Measurements from ENCODE around the gene MLXIP. TPM values are rescaled to one million over a fixed set of nuclear protein-coding genes. Genes with fewer than 3 reads are reported as not detected.

The MLXIP gene
- total and polyA plus RNA-seq, 9 of the 15 experiments (the other 6 are each of a cell fraction or from before 2014, with no cell fraction given), result 2.2 to 66.3 (median 18.1) TPM

- no peak for TF ChIP-seq CBX1 (IDR thresholded peaks at IDR 0.05; ENCODE audit: low read depth)
- no peak for TF ChIP-seq C11orf30 (IDR thresholded peaks at IDR 0.05; ENCODE audit: low read depth)
- TF ChIP-seq ZNF766 (CRISPR knock-in tag; conservative IDR thresholded peaks at IDR 0.05), result peak; percentile 52; the same call in 1 of the 2 replicates
Measured at GRCh38 chr12:122155705-122156104, 77.1 kb downstream of the MLXIP start (continued).

DNA sequence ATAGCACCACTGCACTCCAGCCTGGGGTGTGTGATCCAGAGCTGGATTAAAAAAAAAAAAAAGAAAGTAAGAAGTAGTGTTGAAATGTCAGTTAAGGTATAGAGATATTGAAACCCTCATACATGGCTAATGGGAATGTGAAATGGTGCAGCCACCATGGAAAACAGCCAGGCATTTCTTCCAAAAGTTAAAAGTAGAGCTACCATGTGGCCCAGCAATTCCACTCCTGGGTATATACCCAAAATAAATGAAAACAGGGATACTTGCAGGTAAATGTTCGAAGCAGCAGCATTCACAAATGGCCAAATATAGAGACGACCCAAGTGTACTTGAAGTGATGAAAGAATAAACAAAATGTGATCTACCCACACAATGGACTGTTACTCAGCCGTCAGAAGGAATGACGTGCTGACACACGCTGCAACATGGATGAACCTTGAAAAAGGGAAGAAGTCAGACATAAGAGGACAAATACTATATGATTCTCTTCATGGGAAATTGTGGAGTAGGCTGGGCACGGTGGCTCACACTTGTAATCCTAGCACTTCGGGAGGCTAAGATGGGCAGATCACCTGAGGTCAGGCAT is 80.2 kb downstream of the MLXIP start:
- in situ Hi-C loops (cut with MboI) (no loop called here), intact Hi-C loops (cut with micrococcal nuclease) (loop anchor here (5.0 kb wide), 1 partner anchor 34 kb away; no protein-coding TSS in a partner anchor)
- Histone ChIP-seq H3K9me3 (replicated peaks; ENCODE audit: control insufficient read depth, insufficient read depth, low read depth, low read length) (no peaks in the 10 kb centered on the region), H3K79me2 (ENCODE audit: control insufficient read depth, insufficient read depth, low read length) (no peaks in the 10 kb centered on the region), H3K27ac (ENCODE audit: extremely low read depth, low read depth, low read length) (no peak overlapping the region), H3K9me1 (ENCODE audit: control insufficient read depth, insufficient read depth, low read length) (no peaks in the 10 kb centered on the region), H3K36me3 (ENCODE audit: control insufficient read depth, insufficient read depth, low read length) (no peaks in the 10 kb centered on the region), H3K9ac (ENCODE audit: insufficient read depth in 1 of 2, low read depth in 2 of 2, low read length in 2 of 2) (no peak overlapping the region), H2AFZ (ENCODE audit: low read depth, low read length) (0 out of 2 replicates have a peak overlapping the region, but pooled peaks have one; percentile 35), H3K4me2 (ENCODE audit: insufficient read depth, low read length) (no peak overlapping the region), H3K4me1 (replicated peaks in 1 of 2; ENCODE audit: control insufficient read depth in 2 of 2, insufficient read depth in 2 of 2, low read length in 2 of 2) (peaks cover 8 to 10% of the 10 kb centered on the region in 2 experiments; a peak in 4 of 5 replicates), H4K20me1 (replicated peaks; ENCODE audit: control insufficient read depth, insufficient read depth, low read length) (no peaks in the 10 kb centered on the region), H3K27me3 (ENCODE audit: control insufficient read depth in 2 of 2, insufficient read depth in 2 of 2, low read length in 2 of 2) (no peaks in the 10 kb centered on the region; a peak in 1 of 5 replicates), H3K4me3 (no peak overlapping the region)
- no TSS peak for BruUV-seq (replicated peaks)
- WGBS (ENCODE audit: insufficient coverage, low coverage, missing lambda C conversion rate), result 23% methylated on average over 7 of the region's 7 CpGs
- DNase-seq (ENCODE audit: extremely low read depth in 1 of 4, low spot score in 3 of 4) (no peak), ATAC-seq (no peak), FAIRE-seq (no peak)
- CTCF ChIA-PET (ENCODE audit: low intra/inter-chr PET ratio), result interaction anchor here (0.7 kb wide), 1 partner anchor 180 kb away, joined by 3 read pairs; no protein-coding TSS in a partner anchor
- POLR2A ChIA-PET, result interaction anchor here (0.6 kb wide), 1 partner anchor 13 kb away, joined by 3 read pairs; no protein-coding TSS in a partner anchor
- TF ChIP-seq ZNF175 (CRISPR knock-in tag; IDR thresholded peaks at IDR 0.05; ENCODE audit: low read depth), result no peak
- TF ChIP-seq HES1 (IDR thresholded peaks at IDR 0.05; ENCODE audit: low read depth), result no peak
- no peak for TF ChIP-seq JUN (IDR thresholded peaks at IDR 0.05; ENCODE audit: borderline replicate concordance, low read depth, low read length)
- TF ChIP-seq JUN (CRISPR knock-in tag; IDR thresholded peaks at IDR 0.05; ENCODE audit: borderline replicate concordance), result no peak
- TF ChIP-seq ZNF324 (CRISPR knock-in tag; IDR thresholded peaks at IDR 0.05), result no peak

Measured in K562 (cell line).